Body of pancreas (tissue), 4 donors: ENCODE measurements around the gene CPXM2.

Experiments used
- CTCF ChIP-seq, 7 experiments: fragments of 450-650 bp in 4 of 7; fragments of 200-600 bp in 3 of 7; sonication (generic) in 3 of 7; IDR thresholded peaks; one replicate each; pipeline ENCODE4 v1.5.1; 2016 to 2019; ENCODE audit warnings: antibody characterized with exemption in 7 of 7
- POLR2A ChIP-seq, 3 donors: fragments of 450-650 bp; IDR thresholded peaks; one replicate each; pipeline ENCODE4 v1.6.1; 2016; ENCODE audit warnings: antibody characterized with exemption in 3 of 3, mild to moderate bottlenecking in 2 of 3

- TF ChIP-seq CTCF (IDR thresholded peaks at IDR 0.05) = no peak
- TF ChIP-seq POLR2A (IDR thresholded peaks at IDR 0.05) = no peak
Observed at GRCh38 chr10:123744224-123744536, 147.4 kb downstream of the CPXM2 start.
